Measurements from ENCODE around the gene PIK3R3.
"Not testable (repeated sequence)": the region's sequence is repeated elsewhere in the genome, so short reads cannot be mapped to it uniquely, and the experiment has no call there.

Gene PIK3R3

DNA sequence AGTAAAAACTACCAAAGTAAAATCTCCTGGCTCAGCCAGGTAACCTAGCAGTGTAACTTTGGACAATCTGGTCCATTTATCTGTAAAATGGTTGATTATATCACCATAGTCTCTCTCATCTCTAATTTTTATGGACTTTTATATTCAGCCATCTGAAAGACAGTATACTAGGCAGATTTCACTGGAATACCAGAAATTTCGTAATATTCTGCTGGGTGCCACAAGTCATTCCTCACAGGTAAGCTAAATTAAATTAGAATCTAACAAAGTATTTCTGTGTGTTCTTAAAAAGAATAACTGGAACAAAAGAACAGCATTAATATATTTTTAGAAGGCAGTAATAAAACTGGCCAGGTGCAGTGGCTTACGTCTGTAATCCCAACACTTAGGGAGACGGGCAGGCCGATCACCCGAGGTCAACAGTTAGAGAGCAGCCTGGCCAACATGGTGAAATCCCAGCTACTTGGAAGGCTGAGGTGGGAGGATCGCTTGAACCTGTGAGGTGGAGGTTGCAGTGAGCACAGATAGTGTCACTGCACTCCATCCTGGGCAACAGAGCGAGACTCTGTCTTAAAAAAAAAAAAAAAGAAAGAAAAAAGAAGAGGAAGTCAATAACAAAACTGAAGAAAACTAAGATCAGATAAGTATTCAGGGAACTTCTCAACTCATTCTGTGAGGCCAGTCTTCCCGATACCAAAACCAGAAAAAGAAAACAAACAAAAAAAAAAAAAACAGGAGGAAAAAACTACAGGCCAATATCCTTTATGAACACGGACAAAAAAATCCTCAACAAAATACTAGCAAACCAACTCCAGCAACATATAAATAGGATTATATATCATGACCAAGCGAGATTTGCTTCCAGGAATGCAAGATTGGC is 35.9 kb downstream of the PIK3R3 start:
- Mint-ChIP-seq H3K27me3 (peaks cover 5% of the 10 kb centered on the region), H3K4me3 (no peak overlapping the region), H3K9me3 (no peaks in the 10 kb centered on the region), H3K36me3 (peaks cover 2% of the 10 kb centered on the region), H3K27ac (no peak overlapping the region), H3K4me1 (peaks cover 10% of the 10 kb centered on the region)

DNA sequence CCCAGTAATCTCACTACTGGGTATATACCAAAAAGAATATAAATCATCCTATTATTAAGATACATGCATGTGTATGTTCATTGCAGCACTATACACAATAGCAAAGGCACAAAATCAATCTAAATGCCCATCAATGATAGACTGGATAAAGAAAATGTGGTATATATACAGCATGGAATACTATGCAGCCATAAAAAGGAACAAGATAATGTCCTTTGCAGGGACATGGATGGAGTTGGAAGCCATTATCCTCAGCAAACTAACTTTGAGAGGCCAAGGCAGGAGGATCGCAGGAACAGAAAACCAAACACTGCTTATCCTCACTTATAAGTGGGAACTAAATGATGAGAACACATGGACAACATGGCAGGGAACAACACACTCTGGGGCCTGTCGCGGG is 37.3 kb downstream of the PIK3R3 start:
- not testable (repeated sequence) for H3K9me3 Mint-ChIP-seq, H3K27me3 Mint-ChIP-seq, H3K27ac Mint-ChIP-seq

DNA sequence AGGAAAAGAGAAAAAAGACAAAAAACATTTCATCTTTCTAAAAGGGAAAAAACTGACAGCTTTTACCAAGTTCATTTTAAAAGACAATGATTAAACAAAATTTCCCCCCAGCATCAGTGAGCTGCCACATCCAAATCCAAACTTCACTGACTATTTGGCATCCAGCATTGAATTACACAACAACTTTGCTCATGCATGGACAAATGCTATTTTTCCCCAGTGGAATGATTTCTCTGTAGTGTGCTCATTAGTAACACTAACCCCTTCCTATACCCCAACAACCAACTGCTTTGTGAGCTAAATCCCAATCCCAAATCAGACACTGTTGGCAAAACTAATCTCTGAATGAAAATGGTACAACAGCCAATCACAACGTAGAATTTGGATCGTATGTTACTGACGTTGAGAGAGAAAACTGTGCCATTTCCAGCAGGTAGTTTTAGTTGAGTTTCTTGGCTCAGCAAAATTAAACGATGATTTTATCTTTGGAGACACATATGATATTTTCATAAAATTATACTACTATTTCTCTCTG is 37.9 kb downstream of the PIK3R3 start:
- H3K4me3 Mint-ChIP-seq = no peak overlapping the region
- no peak overlapping the region for H3K27ac Mint-ChIP-seq
- H3K27me3 Mint-ChIP-seq = peaks cover 5% of the 10 kb centered on the region
- H3K9me3 Mint-ChIP-seq = no peaks in the 10 kb centered on the region
- H3K36me3 Mint-ChIP-seq = peaks cover 2% of the 10 kb centered on the region
- peaks cover 10% of the 10 kb centered on the region for H3K4me1 Mint-ChIP-seq

More for the DNA sequence above, 37.3 kb downstream of the PIK3R3 start:
- not testable (repeated sequence) for H3K36me3 Mint-ChIP-seq, H3K4me1 Mint-ChIP-seq, H3K4me3 Mint-ChIP-seq

DNA sequence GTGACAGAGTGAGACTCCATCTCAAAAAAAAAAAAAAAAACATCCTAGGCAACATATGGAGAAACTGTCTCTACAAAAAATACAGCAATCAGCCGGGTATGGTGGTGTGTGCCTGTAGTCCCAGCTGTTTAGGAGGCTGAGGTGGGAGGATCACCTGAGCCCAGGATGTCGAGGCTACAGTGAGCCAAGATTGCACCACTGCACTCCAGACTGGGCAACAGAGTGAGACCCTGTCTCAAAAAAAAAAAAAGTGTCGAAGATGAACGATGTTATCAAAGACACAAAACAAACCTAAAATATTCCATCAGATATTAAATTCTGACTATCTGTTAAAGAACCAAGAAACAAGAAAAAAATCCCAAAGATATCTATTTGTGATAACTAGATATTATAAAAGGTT is 38.6 kb downstream of the PIK3R3 start:
- H3K36me3 Mint-ChIP-seq, H3K9me3 Mint-ChIP-seq, H3K27ac Mint-ChIP-seq, H3K4me3 Mint-ChIP-seq, H3K27me3 Mint-ChIP-seq, H3K4me1 Mint-ChIP-seq: not testable (repeated sequence)

DNA sequence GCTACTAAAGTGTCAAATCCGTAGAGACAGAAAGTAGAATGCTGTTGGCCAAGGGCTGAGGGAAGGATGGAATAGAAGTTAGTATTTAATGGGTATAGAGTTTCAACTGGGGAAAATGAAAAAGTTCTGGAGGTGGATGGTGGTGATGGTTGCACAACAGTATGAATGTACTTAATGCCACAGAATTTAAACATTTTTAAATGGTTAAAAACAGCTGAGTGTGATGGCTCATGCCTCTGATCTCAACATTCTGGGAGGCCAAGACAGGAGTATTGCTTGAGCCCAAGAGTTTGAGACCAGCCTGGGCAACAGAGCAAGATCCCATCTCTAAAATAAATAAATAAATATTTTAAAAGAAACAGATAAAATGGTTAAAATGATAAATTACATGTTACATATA is 44.5 kb downstream of the PIK3R3 start:
- no peaks in the 10 kb centered on the region for H3K27me3 Mint-ChIP-seq
- no peaks in the 10 kb centered on the region for H3K4me1 Mint-ChIP-seq
- H3K4me3 Mint-ChIP-seq = no peak overlapping the region
- no peaks in the 10 kb centered on the region for H3K9me3 Mint-ChIP-seq
- H3K27ac Mint-ChIP-seq = no peak overlapping the region
- H3K36me3 Mint-ChIP-seq = no peaks in the 10 kb centered on the region

DNA sequence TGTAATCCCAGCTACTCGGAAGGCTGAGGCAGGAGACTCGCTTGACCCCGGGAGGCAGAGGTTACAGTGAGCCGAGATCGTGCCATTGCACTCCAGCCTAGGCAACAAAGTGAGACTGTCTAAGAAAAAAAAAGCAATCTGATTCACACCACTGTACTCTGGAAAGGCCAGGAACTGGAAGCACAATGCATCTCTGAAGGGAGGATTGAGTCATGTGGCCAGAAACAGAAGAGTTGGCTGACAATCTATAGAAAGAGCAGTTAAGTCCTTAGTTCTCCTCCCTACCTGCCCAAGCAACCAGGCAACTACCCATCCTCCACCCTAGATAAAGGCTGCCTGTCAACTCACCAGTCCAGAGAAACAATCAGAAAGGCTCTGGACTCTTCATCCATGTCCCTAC is 45.9 kb downstream of the PIK3R3 start:
- no peak overlapping the region for H3K27ac Mint-ChIP-seq

DNA sequence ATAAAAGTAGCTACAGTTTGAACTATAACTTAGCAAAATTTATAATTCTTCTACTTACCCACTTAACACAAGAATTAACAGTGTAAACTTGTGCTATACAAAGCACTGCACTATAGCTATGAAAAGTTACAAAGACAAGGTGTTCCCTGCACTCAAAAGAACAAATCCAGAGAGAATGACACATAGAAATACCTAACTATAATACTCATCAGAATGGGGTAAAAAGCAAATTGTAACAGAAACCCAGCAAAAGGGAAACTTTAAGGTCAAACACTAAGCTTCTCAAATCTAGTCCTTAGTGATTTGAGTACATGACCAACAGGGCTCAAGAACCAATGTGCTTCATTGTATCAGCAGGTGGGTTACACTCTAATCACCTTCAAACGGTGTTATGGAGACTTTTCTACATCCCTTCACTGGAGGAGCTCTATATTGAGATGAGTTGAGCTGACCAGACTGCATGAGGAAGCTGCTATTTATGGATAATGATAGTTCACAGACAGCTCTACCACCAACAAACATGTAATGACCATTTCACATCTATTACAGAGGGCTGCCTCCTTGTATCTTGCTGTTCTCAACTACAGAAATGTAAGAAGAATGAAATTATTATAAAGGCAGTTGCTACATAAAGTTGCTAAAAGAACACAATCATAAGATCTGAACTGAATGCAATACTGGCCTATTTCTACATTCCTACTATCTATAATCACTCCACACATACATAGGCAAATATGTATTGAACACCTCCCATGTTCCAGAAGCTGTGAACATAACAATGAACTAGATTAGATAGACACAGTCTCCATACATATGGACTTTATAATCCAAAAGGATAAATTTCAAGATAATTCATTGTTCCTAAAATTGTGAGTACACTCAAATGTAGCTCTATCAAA is 47.6 kb downstream of the PIK3R3 start:
- no peak overlapping the region for H3K4me3 Mint-ChIP-seq
- no peak overlapping the region for H3K27ac Mint-ChIP-seq
- H3K4me1 Mint-ChIP-seq = no peaks in the 10 kb centered on the region
- no peaks in the 10 kb centered on the region for H3K27me3 Mint-ChIP-seq
- H3K9me3 Mint-ChIP-seq = no peaks in the 10 kb centered on the region
- H3K36me3 Mint-ChIP-seq = peaks cover 2% of the 10 kb centered on the region

More for the DNA sequence above, 45.9 kb downstream of the PIK3R3 start:
- Mint-ChIP-seq H3K4me1 (no peaks in the 10 kb centered on the region), H3K9me3 (no peaks in the 10 kb centered on the region), H3K27me3 (no peaks in the 10 kb centered on the region), H3K36me3 (peaks cover 2% of the 10 kb centered on the region), H3K4me3 (no peak overlapping the region)

DNA sequence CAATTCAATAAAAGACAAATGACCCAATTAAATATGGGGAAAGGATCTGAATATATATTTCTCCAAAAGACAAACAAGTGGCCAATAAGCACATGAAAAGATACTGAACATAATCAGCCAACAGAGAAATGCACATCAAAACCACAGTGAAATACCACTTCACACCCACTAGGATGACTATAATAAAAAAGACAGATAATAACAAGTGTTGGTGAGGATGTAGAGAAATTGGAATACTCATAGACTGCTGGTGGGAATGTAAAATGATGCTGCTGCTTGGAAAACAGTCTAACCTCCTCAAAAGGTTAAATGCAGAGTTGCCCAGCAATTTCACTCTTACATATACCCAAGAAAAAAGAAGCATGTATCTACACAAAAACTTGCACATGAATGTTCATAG is 48.9 kb downstream of the PIK3R3 start:
- H3K4me1 Mint-ChIP-seq = no peaks in the 10 kb centered on the region
- H3K36me3 Mint-ChIP-seq = peaks cover 2% of the 10 kb centered on the region
- H3K9me3 Mint-ChIP-seq = no peaks in the 10 kb centered on the region
- H3K4me3 Mint-ChIP-seq = no peak overlapping the region
- peaks cover 2% of the 10 kb centered on the region for H3K27me3 Mint-ChIP-seq
- H3K27ac Mint-ChIP-seq = no peak overlapping the region

DNA sequence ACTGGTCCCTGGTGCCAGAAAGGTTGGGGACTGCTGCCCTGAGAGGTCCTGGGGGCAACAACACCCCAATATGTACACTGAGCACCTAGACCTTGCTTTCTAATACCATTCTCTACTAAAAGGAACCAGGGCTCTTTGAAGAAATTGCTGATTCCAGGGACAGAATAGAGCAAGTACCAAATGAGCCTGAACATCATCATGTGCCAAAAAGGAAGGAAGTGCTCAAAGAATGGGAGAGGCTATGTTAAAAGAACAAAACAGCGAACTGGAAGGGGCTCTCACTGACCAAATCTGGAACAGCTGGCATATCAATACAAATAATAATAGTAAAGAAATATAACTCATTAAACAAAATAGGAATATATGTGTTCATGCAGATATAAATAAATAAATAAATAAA is 50.8 kb downstream of the PIK3R3 start:
- H3K27me3 Mint-ChIP-seq = peaks cover 2% of the 10 kb centered on the region
- H3K4me3 Mint-ChIP-seq = no peak overlapping the region
- H3K9me3 Mint-ChIP-seq = no peaks in the 10 kb centered on the region
- H3K4me1 Mint-ChIP-seq = no peaks in the 10 kb centered on the region
- H3K27ac Mint-ChIP-seq = no peak overlapping the region
- H3K36me3 Mint-ChIP-seq = peaks cover 2% of the 10 kb centered on the region

DNA sequence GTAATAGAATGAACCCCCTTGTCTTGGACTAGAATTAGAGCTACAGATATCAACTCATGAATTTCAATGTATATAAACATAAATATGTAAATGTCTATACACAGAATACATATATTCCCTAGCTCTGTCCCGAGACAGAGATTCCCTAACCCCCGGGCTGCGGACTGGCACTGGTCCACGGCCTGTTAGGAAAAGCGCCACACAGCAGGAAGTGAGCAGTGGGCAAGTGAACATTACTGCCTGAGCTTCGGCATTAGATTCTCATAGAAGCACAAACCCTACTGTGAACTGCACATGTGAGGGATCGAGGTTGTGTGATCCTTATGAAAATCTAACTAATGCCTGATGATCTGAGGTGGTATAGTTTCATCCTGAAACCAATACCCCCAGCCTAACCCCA is 51.2 kb downstream of the PIK3R3 start:
- peaks cover 2% of the 10 kb centered on the region for H3K36me3 Mint-ChIP-seq
- H3K27me3 Mint-ChIP-seq = peaks cover 2% of the 10 kb centered on the region
- no peak overlapping the region for H3K27ac Mint-ChIP-seq
- H3K4me1 Mint-ChIP-seq = no peaks in the 10 kb centered on the region
- no peak overlapping the region for H3K4me3 Mint-ChIP-seq
- H3K9me3 Mint-ChIP-seq = no peaks in the 10 kb centered on the region

DNA sequence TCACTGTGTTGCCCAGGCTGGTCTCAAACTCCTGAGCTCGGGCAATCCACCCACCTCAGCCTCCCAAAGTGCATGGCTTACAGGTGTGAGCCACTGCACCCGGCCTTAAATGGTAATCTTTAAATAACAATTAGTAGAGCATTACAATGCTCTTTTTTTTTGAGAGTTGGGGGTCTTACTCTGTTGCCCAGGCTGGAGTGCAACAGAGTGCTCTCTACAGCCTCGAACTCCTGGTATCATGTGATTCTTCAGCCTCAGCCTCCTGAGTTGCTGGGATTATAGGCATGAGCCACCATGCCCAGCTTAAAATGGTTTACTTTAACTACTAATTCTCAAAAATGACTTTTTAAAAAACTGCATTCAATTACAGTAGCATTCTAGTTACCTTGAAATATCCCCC is 52.2 kb downstream of the PIK3R3 start:
- no peaks in the 10 kb centered on the region for H3K9me3 Mint-ChIP-seq
- H3K4me3 Mint-ChIP-seq = no peak overlapping the region
- no peak overlapping the region for H3K27ac Mint-ChIP-seq
- H3K4me1 Mint-ChIP-seq = no peaks in the 10 kb centered on the region
- peaks cover 2% of the 10 kb centered on the region for H3K36me3 Mint-ChIP-seq
- H3K27me3 Mint-ChIP-seq = peaks cover 2% of the 10 kb centered on the region

DNA sequence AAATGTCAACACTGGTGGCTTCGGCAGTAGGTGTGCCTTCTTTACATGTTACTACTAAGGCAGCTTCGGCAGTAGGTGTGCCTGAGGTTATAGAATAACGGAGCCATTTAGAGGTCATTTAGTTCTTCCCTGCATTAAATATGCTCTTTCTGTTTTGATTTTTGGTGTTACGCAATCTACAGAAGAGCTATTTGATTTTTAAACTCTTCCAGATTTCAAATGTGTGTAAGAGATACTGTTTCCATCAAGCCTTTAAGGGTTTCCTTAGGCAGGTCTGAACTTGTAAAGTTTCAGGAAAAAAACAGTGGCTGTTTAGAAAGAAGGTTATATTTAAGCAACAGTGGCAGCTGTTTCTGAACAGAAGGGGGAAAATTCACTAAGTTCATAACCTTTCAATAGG is 54.8 kb downstream of the PIK3R3 start:
- no peaks in the 10 kb centered on the region for H3K9me3 Mint-ChIP-seq
- H3K36me3 Mint-ChIP-seq = peaks cover 2% of the 10 kb centered on the region

DNA sequence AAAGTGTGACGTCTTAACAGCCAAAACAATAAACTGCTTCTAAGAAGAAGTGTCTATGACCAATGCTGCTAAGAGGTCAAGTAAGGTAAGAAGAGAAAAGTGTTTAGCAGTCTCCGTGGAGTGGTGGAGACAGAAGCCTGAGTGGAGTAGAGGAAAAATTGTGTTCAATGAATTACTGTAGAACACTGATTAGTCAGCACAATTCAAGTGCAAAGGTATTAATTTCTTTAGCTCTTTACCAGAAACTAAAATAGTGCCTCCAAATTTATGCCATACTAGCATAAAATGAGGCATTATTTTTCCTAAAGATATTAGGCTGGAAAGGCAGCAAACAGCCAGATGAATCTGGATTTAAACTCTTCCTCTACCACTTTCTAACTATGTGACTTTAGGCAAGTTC is 56.1 kb downstream of the PIK3R3 start:
- H3K9me3 Mint-ChIP-seq = no peaks in the 10 kb centered on the region
- no peaks in the 10 kb centered on the region for H3K4me1 Mint-ChIP-seq
- no peaks in the 10 kb centered on the region for H3K36me3 Mint-ChIP-seq
- no peak overlapping the region for H3K4me3 Mint-ChIP-seq
- H3K27ac Mint-ChIP-seq = no peak overlapping the region
- peaks cover 2% of the 10 kb centered on the region for H3K27me3 Mint-ChIP-seq

More for the DNA sequence above, 54.8 kb downstream of the PIK3R3 start:
- no peaks in the 10 kb centered on the region for H3K4me1 Mint-ChIP-seq
- no peak overlapping the region for H3K27ac Mint-ChIP-seq
- H3K4me3 Mint-ChIP-seq = no peak overlapping the region
- H3K27me3 Mint-ChIP-seq = peaks cover 2% of the 10 kb centered on the region

DNA sequence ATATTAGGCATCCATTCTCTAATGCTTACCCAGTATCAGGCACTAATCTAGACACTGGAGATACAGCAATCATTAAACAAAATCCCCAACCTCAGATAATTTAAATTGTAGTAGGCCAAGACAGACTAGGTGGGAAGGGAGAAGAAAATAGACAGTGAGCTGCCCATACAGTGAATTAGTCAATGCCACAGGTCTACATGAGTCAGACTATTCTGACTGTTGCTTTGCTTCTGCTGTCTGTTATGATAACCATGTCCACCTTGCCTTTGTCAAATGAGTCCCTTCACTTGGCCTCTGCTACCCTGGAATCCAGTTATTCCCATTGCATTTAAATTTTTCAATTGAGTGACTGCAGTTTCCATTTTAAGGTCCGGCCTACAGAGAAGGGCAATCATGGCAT is 59.5 kb downstream of the PIK3R3 start:
- H3K36me3 Mint-ChIP-seq = no peaks in the 10 kb centered on the region
- no peaks in the 10 kb centered on the region for H3K27me3 Mint-ChIP-seq
- H3K4me3 Mint-ChIP-seq = no peak overlapping the region
- no peaks in the 10 kb centered on the region for H3K4me1 Mint-ChIP-seq
- no peak overlapping the region for H3K27ac Mint-ChIP-seq
- no peaks in the 10 kb centered on the region for H3K9me3 Mint-ChIP-seq

DNA sequence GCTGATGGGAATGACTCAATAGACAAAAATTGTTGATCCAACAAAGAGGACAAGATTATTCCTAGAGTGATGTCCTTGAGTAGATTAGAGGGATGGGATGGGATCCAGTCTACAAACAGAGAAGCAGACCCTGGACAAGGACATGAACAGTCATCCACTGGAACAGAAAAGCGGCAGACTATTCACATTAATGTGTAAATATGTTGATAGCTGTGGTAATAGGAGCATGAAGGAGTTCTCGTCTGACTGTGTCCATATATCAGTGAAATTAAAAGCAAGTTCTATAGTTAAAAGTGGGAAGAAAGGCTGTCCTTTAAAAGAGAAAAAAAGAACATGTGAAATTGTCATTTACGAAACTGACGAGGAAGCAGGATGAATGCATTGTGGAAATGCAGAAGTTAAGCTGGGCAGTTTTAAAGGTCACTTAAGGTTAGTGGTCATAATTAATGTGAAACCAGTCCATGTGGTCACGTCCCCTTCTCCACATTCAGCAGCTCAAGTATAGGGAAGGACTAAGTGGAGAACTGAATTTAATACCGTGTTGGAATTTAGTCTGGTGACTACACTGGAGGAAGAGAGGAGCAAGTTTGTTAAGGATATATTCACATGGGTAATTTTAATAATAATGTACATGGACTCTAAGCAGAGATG is 62.1 kb downstream of the PIK3R3 start:
- peaks cover 4% of the 10 kb centered on the region for H3K4me1 Mint-ChIP-seq
- H3K4me3 Mint-ChIP-seq = no peak overlapping the region
- no peaks in the 10 kb centered on the region for H3K27me3 Mint-ChIP-seq
- no peaks in the 10 kb centered on the region for H3K9me3 Mint-ChIP-seq
- H3K36me3 Mint-ChIP-seq = no peaks in the 10 kb centered on the region
- H3K27ac Mint-ChIP-seq = no peak overlapping the region
